SH-SY5Y (cell line): Measurements from ENCODE around the gene TENM4.

Experiments used
- GATA2 ChIP-seq: IDR thresholded peaks from 2 replicates; pipeline ENCODE4 v1.6.1; 2011; ENCODE audit warnings: mild to moderate bottlenecking, low read depth, low read length
- GATA3 ChIP-seq: IDR thresholded peaks from 2 replicates; pipeline ENCODE4 v1.6.1; 2011; ENCODE audit warnings: low read depth, mild to moderate bottlenecking, low read length, moderate library complexity

GRCh38 chr11:79062814-79063762 lies 377.7 kb downstream of the TENM4 start:
- no peak for TF ChIP-seq GATA2
- TF ChIP-seq GATA3: no peak
